Hematopoietic multipotent progenitor cell treated with erythropoietin and hydrocortisone succinate and interleukin-3 and kit ligand, for 15 days (in vitro differentiated cells): Measurements from ENCODE around the gene ACACA.
"Not testable (repeated sequence)": the region's sequence is repeated elsewhere in the genome, so short reads cannot be mapped to it uniquely, and the experiment has no call there.

ENCODE experiments used
- DNase-seq: peaks from one replicate; pipeline ENCODE4 v3.0.0-alpha.2; 2015; ENCODE audit warnings: low spot score

The ACACA gene

GRCh38 chr17:37176723-37177122 is 229.9 kb downstream of the ACACA start:
- no peak for DNase-seq

GRCh38 chr17:37174205-37174604 is 232.4 kb downstream of the ACACA start:
- DNase-seq = no peak

DNA sequence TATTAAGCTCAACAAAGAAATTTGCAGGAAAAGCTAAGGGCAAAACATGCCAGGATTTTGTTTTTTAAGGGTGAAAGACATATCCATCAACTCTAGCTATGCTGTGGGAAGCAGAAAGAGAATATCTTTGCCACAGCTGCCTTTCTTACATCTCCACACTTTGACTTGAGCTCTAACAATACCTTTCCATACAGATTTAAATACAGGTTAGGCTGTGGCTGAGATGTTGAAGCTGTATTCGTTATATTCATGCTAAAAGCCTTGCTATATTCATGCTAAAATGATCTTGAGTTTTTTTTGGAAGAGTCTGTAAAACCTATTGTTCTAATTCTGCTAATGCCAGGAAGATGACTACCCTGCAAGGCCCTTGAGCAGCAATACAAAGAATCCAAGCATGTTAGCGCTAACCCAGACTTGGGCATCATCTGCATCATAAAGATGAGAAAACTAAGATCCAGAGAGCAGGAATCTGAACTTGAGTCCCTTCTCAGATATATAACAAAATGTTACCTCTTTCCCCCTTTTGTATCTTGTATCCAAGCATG is 235.7 kb downstream of the ACACA start:
- DNase-seq = no peak

- no peak for DNase-seq
These were observed 237.8 kb downstream of the ACACA start for GRCh38 chr17:37168731-37169353.

- DNase-seq = no peak
These were observed 238.9 kb downstream of the ACACA start for GRCh38 chr17:37167756-37168155.

GRCh38 chr17:37164057-37164456 is 242.6 kb downstream of the ACACA start:
- DNase-seq = no peak

GRCh38 chr17:37162800-37163199 is 243.8 kb downstream of the ACACA start:
- no peak for DNase-seq

- DNase-seq = no peak
These were observed 245.7 kb downstream of the ACACA start for GRCh38 chr17:37160944-37161343.

- DNase-seq = no peak
These were observed 248.3 kb downstream of the ACACA start for GRCh38 chr17:37158290-37158689.

- no peak for DNase-seq
These were observed 258.5 kb downstream of the ACACA start for GRCh38 chr17:37148156-37148555.

DNA sequence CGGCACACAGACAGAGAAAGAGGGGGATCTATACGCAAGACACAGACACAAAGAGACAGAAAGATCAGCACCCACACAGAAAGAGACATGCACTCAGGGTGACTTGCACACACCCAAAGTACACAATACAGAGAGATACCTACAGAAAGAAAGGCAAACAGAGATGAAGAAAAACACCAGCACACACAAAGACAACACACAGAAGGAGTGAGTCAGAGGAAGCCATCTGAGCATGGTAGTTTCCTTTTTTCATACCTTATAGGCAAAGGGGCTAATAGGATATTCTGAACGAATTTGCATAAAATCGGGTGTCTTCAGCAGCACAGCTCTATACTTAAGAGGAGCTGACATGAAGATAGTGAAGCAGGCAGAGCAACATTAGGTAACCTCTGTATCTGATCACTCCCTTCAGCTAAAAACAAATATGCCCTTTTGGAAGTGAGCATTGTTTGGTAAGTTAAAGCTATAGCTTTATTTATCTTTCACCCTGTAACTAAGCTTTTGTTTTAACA is 259.3 kb downstream of the ACACA start:
- DNase-seq = no peak

- no peak for DNase-seq
These were observed 260.3 kb downstream of the ACACA start for GRCh38 chr17:37146086-37147064.

GRCh38 chr17:37144075-37144701 is 262.4 kb downstream of the ACACA start:
- no peak for DNase-seq

DNA sequence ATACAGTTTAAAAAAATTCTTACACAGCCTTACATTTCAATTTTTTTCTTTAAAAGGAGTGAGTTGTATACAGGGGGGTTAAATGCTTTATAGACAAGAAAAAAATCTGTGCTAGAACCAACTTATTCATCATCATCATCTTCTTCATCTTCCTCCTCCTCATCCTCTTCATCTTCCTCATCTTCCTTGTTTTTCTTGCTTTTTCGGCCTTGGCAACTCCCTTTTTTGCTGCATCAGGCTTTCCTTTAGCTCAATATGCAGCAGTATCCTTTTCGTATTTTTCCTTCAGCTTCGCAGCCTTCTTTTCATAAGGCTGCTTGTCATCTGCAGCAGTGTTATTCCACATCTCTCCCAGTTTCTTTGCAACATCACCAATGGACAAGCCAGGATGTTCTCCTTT is 263.1 kb downstream of the ACACA start:
- DNase-seq = not testable (repeated sequence)

DNA sequence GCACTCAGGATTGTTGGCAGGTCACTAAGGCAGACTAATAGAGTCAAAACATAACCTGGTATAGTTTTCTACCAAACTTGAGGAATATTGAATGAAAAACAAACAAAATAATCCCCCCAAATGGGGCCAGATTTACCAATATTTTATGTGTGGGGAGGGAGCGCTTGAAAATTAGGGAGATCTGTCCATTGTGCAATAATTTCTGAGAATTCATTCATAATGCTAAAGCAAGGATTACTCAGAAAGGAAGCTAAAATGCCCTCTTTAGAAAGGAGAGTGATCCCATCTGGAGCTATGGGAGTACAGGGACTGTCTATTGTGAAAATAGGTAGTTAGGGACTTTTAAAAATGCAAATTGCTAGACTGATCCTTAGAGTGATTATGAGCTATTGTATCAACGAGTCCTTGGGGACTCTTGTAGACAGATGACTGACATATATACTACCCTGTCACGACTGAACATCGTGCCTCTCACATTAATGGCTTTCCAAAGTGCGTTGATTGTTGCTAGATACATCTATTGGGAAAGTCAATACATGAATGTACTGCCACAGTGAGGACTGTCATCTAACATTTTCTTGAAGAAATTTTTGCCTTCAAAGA is 264.2 kb downstream of the ACACA start:
- no peak for DNase-seq

DNA sequence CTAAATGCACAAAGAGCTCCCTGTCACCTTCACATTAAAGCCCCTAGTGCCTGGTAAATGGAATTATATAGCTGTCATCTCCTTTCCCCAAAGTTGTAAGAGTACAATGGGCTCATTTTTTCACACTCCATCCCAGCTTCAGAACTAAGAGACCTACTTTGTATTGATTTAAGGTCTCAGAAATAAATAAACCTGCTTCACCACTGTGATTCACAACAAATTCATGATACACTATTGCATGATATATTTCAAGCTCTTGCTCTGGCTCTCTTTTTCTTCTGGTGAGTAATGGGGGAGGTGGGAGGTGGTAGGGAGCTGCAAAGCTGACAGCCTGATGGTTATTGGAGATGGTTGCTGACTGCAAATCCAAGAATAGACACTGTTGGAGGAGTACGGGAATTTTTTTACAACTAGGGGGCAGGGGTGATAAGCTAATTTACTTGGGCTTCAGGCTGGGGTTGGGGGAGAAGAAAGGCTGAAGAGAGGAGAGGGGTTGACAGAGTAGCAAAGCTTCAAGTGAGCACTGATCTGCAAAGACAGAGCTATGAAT is 268.0 kb downstream of the ACACA start:
- DNase-seq = no peak

DNA sequence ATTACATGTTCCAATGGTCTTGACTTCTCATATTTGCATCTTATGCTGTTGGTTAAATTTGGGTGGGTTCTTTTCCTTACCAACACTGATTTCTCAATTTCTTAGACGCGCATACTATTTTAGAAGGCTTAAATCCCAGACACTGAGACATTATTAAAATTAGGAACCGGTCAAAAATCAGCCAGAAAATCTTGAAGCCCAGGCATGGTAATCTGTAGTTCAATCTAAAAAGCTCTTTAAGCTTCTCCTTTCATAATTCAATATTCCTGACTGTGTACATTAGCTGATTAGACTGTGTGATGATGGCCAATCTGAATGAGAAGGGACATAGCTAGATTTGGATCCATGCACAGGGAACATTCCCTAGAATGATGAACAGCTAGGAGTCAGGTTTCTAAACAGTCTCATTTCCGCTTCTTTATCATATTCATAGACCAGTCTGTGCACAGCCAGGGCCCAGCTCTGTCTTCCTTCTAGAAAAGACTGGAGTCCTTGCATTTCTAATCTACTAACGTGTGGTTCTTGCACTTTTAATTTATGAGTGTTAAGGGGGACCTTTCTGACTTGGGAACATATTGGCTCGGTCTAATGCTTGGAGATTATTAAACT is 268.6 kb downstream of the ACACA start:
- DNase-seq = no peak

- no peak for DNase-seq
These were observed 269.5 kb downstream of the ACACA start for GRCh38 chr17:37137070-37137610.

DNA sequence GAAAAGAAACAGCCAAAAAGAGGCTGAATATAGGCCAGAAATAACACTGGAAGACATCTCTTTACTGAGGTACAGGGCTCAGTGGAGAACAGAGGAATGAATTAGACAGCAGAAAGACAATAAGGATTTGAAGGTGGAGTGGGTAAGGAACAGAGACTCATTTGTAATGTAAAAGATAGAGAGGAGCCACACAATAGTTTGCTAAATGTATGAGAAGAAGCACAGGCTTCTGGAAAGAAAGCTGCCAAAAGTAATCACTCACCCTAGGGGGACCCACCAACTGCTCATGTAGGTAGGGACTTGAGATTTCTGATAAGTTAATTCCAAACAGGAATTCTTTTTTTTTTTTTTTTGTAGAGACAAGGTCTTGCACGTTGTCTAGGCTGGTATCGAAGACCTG is 271.1 kb downstream of the ACACA start:
- no peak for DNase-seq

DNA sequence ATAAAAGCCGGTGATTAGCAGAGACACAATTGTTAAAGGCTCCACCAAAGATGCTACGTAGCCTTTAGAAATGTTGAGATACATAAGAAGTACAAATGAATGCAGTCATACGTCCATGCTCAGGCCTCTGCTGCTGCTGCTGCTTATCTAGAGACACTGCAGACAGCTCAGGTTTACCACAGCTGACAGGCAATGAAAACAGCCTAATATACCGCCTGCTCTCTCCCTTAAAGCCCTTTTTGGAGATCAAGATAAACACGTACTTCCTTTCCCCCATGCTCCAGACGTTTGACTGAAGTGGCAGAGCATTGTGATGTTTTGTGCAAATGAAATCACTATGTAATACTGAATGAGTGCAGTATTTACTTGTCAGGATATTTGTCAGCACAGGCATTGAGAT is 272.6 kb downstream of the ACACA start:
- no peak for DNase-seq

DNA sequence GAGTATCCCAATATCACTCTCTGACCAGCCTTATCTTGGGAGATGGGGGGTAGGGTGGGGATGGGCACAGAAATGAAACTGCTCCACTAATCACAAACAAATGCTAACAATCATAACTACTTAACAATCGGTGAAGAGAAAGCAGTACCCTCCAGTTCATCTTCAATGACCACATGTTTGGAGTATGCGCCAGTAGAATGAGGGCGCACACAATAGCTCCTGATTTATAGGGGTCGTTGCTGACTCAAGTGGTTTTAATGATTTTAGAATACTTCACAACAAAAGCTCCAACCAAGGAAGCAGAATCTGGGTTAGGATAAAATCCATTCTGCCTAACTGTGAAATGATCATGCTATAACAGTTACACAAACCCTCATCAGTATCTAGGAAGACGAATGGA is 273.5 kb downstream of the ACACA start:
- DNase-seq = no peak
